IMR-90 (cell line): ENCODE data around the gene TEX53. TPM values are rescaled to one million over a fixed set of nuclear protein-coding genes. Genes with fewer than 3 reads are reported as not detected.

Experiments used
- ATAC-seq: fragments of 200-7000 bp; cut with Tn5 transposase; 2 replicates; pipeline ENCODE4 v1.9.1; 2020; ENCODE audit warnings: low read depth, mild to moderate bottlenecking, moderate library complexity
- BruUV-seq: library from RNA; stranded (reverse); fragments of 400-500 nt; replicated peaks from 2 replicates; lab custom pipeline; 2021; lab: Mats Ljungman, UMichigan
- CTCF ChIA-PET: fragments of 300-600 bp; formaldehyde crosslinking; extraction: SDS; loops from one replicate; lab custom pipeline; 2021; ENCODE audit warnings: antibody characterized with exemption; lab: Yijun Ruan, JAX
- POLR2A ChIA-PET: fragments of 300-600 bp; sonication (Branson Sonifier 250); formaldehyde crosslinking; loops from one replicate; lab custom pipeline; 2022; ENCODE audit warnings: antibody characterized with exemption; ENCODE audit not compliant: unreplicated experiment; lab: Charles Lee
- DNase-seq: peaks from one replicate; pipeline ENCODE4 v3.0.0; 2013
- H2AFZ ChIP-seq: replicated peaks from 2 replicates; pipeline ENCODE3; 2013; ENCODE audit warnings: low read length, mild to moderate bottlenecking; ENCODE audit not compliant: poor library complexity
- H2AK5ac ChIP-seq: 2 replicates; pipeline ENCODE4 v1.6.1; 2013; ENCODE audit warnings: low read depth, low read length, inconsistent platforms
- H2AK9ac ChIP-seq: replicated peaks from 2 replicates; pipeline ENCODE3; 2013; ENCODE audit warnings: mild to moderate bottlenecking, low read depth, low read length, moderate library complexity; ENCODE audit not compliant: poor library complexity
- H2BK120ac ChIP-seq: 2 replicates; pipeline ENCODE4 v1.6.1; 2013; ENCODE audit warnings: low read depth, low read length, inconsistent platforms
- H2BK15ac ChIP-seq: 3 replicates; pipeline ENCODE4 v1.6.1; 2013; ENCODE audit warnings: low read depth, low read length, inconsistent platforms
- H2BK20ac ChIP-seq: 2 replicates; pipeline ENCODE4 v1.6.1; 2013; ENCODE audit warnings: low read depth, mild to moderate bottlenecking, inconsistent platforms, low read length, moderate library complexity
- H2BK5ac ChIP-seq: 2 replicates; pipeline ENCODE4 v1.6.1; 2013; ENCODE audit warnings: mild to moderate bottlenecking, low read depth, low read length, inconsistent platforms; ENCODE audit not compliant: poor library complexity, severe bottlenecking
- H3K14ac ChIP-seq: replicated peaks from 2 replicates; pipeline ENCODE4 v1.6.1; 2013; ENCODE audit warnings: low read depth, low read length, inconsistent platforms
- H3K18ac ChIP-seq: 2 replicates; pipeline ENCODE4 v1.6.1; 2013; ENCODE audit warnings: low read depth, low read length, control low read depth
- H3K23ac ChIP-seq: 2 replicates; pipeline ENCODE4 v1.6.1; 2013; ENCODE audit warnings: low read depth, low read length, inconsistent platforms
- H3K27ac ChIP-seq: 2 replicates; pipeline ENCODE4 v1.5.1; 2013; ENCODE audit warnings: mild to moderate bottlenecking, control low read depth, low read length; ENCODE audit not compliant: insufficient read depth
- H3K27me3 ChIP-seq: 2 replicates; pipeline ENCODE4 v1.6.1; 2013; ENCODE audit warnings: low read length; ENCODE audit not compliant: control insufficient read depth, insufficient read depth
- H3K36me3 ChIP-seq: 2 replicates; pipeline ENCODE4 v1.6.1; 2013; ENCODE audit warnings: low read length, mixed read lengths; ENCODE audit not compliant: control insufficient read depth, insufficient read depth
- H3K4ac ChIP-seq: 2 replicates; pipeline ENCODE4 v1.6.1; 2013; ENCODE audit warnings: low read depth, low read length, inconsistent platforms
- H3K4me1 ChIP-seq: 2 replicates; pipeline ENCODE4 v1.6.1; 2013; ENCODE audit warnings: low read length, mixed read lengths; ENCODE audit not compliant: control insufficient read depth, insufficient read depth
- H3K4me2 ChIP-seq: 2 replicates; pipeline ENCODE4 v1.6.1; 2013; ENCODE audit warnings: low read depth, mild to moderate bottlenecking, control low read depth, low read length, moderate library complexity
- H3K4me3 ChIP-seq: 2 replicates; pipeline ENCODE4 v1.5.1; 2013; ENCODE audit warnings: low read depth, mild to moderate bottlenecking, control low read depth, low read length, moderate library complexity; ENCODE audit not compliant: insufficient read depth
- H3K56ac ChIP-seq: 2 replicates; pipeline ENCODE4 v1.6.1; 2013; ENCODE audit warnings: low read length, inconsistent platforms; ENCODE audit not compliant: insufficient read depth; ENCODE audit errors: extremely low read depth
- H3K79me1 ChIP-seq, 2 experiments: 2 replicates each; pipeline ENCODE4 v1.6.1; 2013; ENCODE audit warnings: low read length in 2 of 2, inconsistent platforms in 1 of 2, low read depth in 1 of 2
- H3K9ac ChIP-seq: 2 replicates; pipeline ENCODE4 v1.6.1; 2013; ENCODE audit warnings: low read depth, low read length, control low read depth
- H3K9me1 ChIP-seq: 2 replicates; pipeline ENCODE4 v1.6.1; 2013; ENCODE audit warnings: low read length, inconsistent platforms; ENCODE audit not compliant: insufficient read depth
- H3K9me3 ChIP-seq: 2 replicates; pipeline ENCODE4 v1.6.1; 2013; ENCODE audit warnings: low read length; ENCODE audit not compliant: control insufficient read depth, insufficient read depth
- H4K20me1 ChIP-seq: 2 replicates; pipeline ENCODE4 v1.6.1; 2013; ENCODE audit warnings: low read length, inconsistent platforms; ENCODE audit not compliant: insufficient read depth
- H4K5ac ChIP-seq: 2 replicates; pipeline ENCODE4 v1.6.1; 2013; ENCODE audit warnings: mild to moderate bottlenecking, low read depth, low read length, control low read depth
- H4K8ac ChIP-seq, 2 experiments: 2 replicates each; pipeline ENCODE4 v1.6.1; 2013; ENCODE audit warnings: low read depth in 2 of 2, low read length in 2 of 2, control low read depth in 1 of 2, inconsistent platforms in 1 of 2
- H4K91ac ChIP-seq: 2 replicates; pipeline ENCODE4 v1.6.1; 2013; ENCODE audit warnings: low read depth, low read length, inconsistent platforms; ENCODE audit not compliant: insufficient read depth
- SMC3 ChIP-seq: fragments of 150-350 bp; IDR thresholded peaks from 2 replicates; pipeline ENCODE4 v1.6.1; 2016; ENCODE audit warnings: low read depth, mild to moderate bottlenecking, antibody characterized with exemption, low read length, moderate library complexity
- WGBS, 2 experiments: methylation state at CpG; one replicate each; pipeline versions ENCODE4 v1.1.5 to v1.1.7; 2013; ENCODE audit warnings: missing lambda C conversion rate in 2 of 2; ENCODE audit not compliant: insufficient read length in 1 of 2; ENCODE audit errors: extremely low coverage in 2 of 2; 5-methylcytosine and 5-hydroxymethylcytosine counted together
- dilution Hi-C: fragments of 300-500 bp; cut with HindIII; formaldehyde crosslinking; loops from one replicate; pipeline ENCODE4 v1.14.3; 2018; ENCODE audit warnings: low sequenced_read_pairs; ENCODE audit not compliant: unreplicated experiment
- in situ Hi-C: fragments of 300-500 bp; cut with MboI; formaldehyde crosslinking; loops from 3 replicates; pipeline ENCODE4 v1.14.3; 2019; ENCODE audit warnings: low sequenced_read_pairs, inconsistent platforms, mixed read lengths
- intact Hi-C: fragments of 100-400 bp; cut with micrococcal nuclease; formaldehyde crosslinking; loops from 2 replicates; pipeline ENCODE4 v1.10.0; 2022
- polyA plus RNA-seq, 3 experiments: library from polyadenylated mRNA; depleted of rRNA; stranded (reverse); fragments of >200 nt; gene quantifications; 2 replicates each; pipeline ENCODE4 v1.2.3, GENCODE V29; 2012; ENCODE audit warnings: low replicate concordance in 1 of 3
- total RNA-seq: library from RNA; depleted of rRNA; stranded (reverse); fragments of >200 nt; gene quantifications from 2 replicates; pipeline ENCODE4 v1.2.3, GENCODE V29; 2012

Gene TEX53
- total and polyA plus RNA-seq, 2 of the 4 experiments (the other 2 are of a cell fraction) = not detected

GRCh38 chr9:114613087-114613486 is 44.5 kb downstream of the TEX53 start:
- Histone ChIP-seq H3K79me1 (peaks cover 19 to 32% of the 10 kb centered on the region in 2 experiments), H4K8ac (no peak overlapping the region), H4K5ac (no peak overlapping the region), H3K9ac (no peak overlapping the region), H2AFZ (no peak overlapping the region), H3K4me3 (no peak overlapping the region), H3K27ac (no peak overlapping the region), H3K36me3 (peaks cover under 1% of the 10 kb centered on the region; the same call in 1 of the 2 replicates), H3K4me1 (peaks cover 19% of the 10 kb centered on the region), H3K4me2 (no peak overlapping the region), H2BK120ac (no peak overlapping the region), H3K23ac (peak overlapping the region; percentile 31; the same call in 1 of the 2 replicates), H2AK5ac (no peak overlapping the region), H3K9me3 (no peaks in the 10 kb centered on the region), H3K56ac (no peak overlapping the region), H3K4ac (no peak overlapping the region), H3K9me1 (peaks cover 11% of the 10 kb centered on the region), H3K27me3 (no peaks in the 10 kb centered on the region), H2BK15ac (no peak overlapping the region), H2BK20ac (no peak overlapping the region), H2BK5ac (no peak overlapping the region), H3K14ac (no peak overlapping the region), H4K20me1 (no peaks in the 10 kb centered on the region; the same call in 1 of the 2 replicates), H2AK9ac (peak overlapping the region; percentile 34), H4K91ac (no peak overlapping the region), H3K18ac (no peak overlapping the region)
- in situ Hi-C loops (no loop called here), intact Hi-C loops (loop anchor here (5.0 kb wide), 1 partner anchor 126 kb away; no protein-coding TSS in a partner anchor), dilution Hi-C loops (no loop called here)
- DNase-seq = no peak
- ChIA-PET POLR2A (interaction anchor here (1.1 kb wide), 1 partner anchor 26 kb away, joined by 4 read pairs; the partner anchor contains the start of gene ATP6V1G1), CTCF (no interaction called here)
- 77% methylated on average over 2 of the region's 7 CpGs; no CpG with 5 or more reads in 1 of the 2 experiments for WGBS, 2 experiments
- no peak for TF ChIP-seq SMC3
- no TSS peak for BruUV-seq
- no peak for ATAC-seq
